ENCODE results near the gene SHROOM4.

The SHROOM4 gene

GRCh38 chrX:50711907-50712306, 102.1 kb downstream of the SHROOM4 start:
- DNase-seq (ENCODE audit: low read depth, low spot score), result no peak

GRCh38 chrX:50707955-50708699, 105.9 kb downstream of the SHROOM4 start:
- no peak for DNase-seq (ENCODE audit: low read depth, low spot score)

DNA sequence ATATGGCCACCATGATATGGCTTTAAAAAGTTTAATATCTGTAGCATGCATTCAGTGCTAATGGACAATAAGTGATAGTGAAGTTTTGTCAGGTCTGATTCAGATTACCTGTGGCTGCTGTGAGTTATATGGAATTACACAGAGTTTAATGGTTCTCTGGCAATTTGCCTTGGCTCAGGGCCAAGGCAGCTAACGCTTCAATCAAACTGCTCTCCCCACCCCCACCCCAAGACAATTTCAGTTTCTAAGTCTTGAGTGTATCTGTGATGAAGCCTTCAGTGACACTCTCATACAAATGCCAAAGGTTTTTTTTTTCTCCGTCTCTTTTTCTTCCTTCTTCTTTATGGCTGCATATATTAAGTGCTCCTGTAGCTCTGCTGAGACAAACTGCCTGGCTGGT, 106.6 kb downstream of the SHROOM4 start:
- DNase-seq (ENCODE audit: low read depth, low spot score), result no peak

- DNase-seq (ENCODE audit: low read depth, low spot score), result no peak
Observed at GRCh38 chrX:50705042-50705441, 109.0 kb downstream of the SHROOM4 start.

GRCh38 chrX:50704360-50704759, 109.6 kb downstream of the SHROOM4 start:
- DNase-seq (ENCODE audit: low read depth, low spot score), result no peak

- no peak for DNase-seq (ENCODE audit: low read depth, low spot score)
Observed at GRCh38 chrX:50700921-50701320, 113.1 kb downstream of the SHROOM4 start.

DNA sequence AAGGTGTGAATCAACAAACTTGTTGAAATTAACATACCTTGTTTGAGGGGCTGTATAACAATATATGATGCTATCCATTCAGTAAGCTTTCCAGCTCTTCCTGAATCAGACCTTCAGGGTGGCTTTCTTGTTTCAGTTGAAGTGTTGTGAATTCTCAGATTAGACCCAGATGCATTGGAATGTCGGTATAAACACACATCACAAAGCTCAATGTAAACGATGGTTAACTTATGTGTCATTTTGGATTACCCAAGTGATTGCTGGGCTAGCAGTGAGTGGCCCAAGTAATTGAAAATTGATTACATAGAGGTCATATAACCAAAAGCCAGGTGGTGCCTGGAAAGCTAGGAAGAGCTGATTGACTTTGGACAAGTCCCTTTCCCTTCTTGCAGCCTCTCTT, 115.0 kb downstream of the SHROOM4 start:
- no peak for DNase-seq (ENCODE audit: low read depth, low spot score)

DNA sequence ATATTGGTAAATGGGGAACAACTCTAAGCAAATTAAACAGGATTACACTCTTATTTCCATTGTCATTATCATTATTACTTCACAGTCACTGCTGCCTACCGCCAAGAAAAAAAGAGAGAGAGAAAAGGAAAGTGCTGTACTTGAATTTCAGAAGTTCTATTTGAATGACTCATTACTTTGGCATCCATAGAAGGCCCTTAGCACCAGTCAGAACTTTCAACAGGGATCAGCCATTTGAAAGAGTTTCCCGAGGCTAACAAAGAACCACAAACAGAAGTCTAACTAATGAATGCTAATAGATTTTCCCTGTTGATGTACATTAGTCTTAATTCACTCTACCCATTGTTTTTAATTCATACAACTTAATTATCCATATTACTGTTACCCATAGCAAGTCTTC, 116.3 kb downstream of the SHROOM4 start:
- no peak for DNase-seq (ENCODE audit: low read depth, low spot score)

GRCh38 chrX:50691820-50692219, 122.2 kb downstream of the SHROOM4 start:
- no peak for DNase-seq (ENCODE audit: low read depth, low spot score)

- DNase-seq (ENCODE audit: low read depth, low spot score), result no peak
Observed at GRCh38 chrX:50684871-50685270, 129.1 kb downstream of the SHROOM4 start.

GRCh38 chrX:50680990-50681389, 133.0 kb downstream of the SHROOM4 start:
- no peak for DNase-seq (ENCODE audit: low read depth, low spot score)

DNA sequence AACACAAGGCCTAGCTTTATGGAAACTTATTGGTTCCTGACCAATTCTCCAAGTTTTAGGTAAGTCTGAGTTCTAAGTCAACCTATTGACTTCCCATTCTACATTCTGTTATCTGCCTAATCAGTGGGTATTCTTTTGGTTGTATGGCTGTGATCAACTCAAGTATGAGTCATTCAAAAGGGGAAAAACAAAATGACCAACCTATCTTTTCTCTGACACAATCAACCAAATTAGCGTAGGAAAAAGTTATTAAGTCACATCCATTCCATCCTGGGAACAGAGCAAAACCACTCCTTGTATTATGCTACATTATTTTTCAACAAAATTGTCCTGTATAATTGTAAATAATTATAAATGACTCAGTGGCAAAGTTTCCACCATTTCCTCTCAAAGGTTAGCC, 136.2 kb downstream of the SHROOM4 start:
- no peak for DNase-seq (ENCODE audit: low read depth, low spot score)

DNA sequence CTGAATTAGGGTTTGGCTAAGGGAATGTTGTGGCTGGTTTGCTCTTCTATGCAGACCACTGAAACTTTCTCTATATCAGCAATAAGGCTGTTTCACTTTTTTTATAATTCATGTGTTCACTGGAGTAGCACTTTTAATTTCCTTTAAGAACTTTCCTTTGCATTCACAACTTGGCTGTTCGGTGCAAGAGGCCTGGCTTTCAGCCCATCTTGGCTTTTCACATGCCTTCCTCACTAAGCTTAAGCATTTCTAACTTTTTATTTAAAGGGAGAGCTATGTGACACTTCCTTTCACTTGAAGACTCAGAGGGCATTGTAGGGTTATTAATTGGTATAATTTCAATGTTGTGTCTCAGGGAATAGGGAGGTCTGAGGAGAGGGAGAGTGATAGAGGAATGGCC, 142.3 kb downstream of the SHROOM4 start:
- no peak for DNase-seq (ENCODE audit: low read depth, low spot score)

GRCh38 chrX:50668860-50669259, 145.1 kb downstream of the SHROOM4 start:
- DNase-seq (ENCODE audit: low read depth, low spot score), result no peak

DNA sequence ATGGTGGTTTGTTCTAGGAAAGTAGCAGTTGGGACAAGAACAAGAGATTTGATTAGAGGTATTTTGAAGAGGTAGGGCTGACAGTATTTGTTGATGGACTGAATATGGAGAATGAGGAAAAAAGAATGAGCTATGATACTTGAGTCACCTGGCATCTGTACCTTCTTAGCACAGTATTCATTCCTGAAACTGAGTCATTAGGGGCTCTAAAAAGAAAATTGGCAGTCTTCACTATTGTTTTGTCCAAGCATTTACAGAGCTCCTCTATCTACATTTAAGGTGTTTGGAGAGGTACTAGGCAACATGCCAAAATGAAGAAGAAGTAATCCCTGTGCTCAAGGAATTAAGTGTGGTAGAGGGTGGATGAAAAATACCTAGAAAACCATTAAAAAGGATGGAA, 165.8 kb downstream of the SHROOM4 start:
- no peak for DNase-seq (ENCODE audit: low read depth, low spot score)

- no peak for DNase-seq (ENCODE audit: low read depth, low spot score)
Observed at GRCh38 chrX:50644496-50644895, 169.5 kb downstream of the SHROOM4 start.

GRCh38 chrX:50643525-50644137, 170.4 kb downstream of the SHROOM4 start:
- DNase-seq (ENCODE audit: low read depth, low spot score), result no peak

- DNase-seq (ENCODE audit: low read depth, low spot score), result no peak
Observed at GRCh38 chrX:50638123-50638522, 175.9 kb downstream of the SHROOM4 start.

GRCh38 chrX:50635817-50636365, 178.1 kb downstream of the SHROOM4 start:
- no peak for DNase-seq (ENCODE audit: low read depth, low spot score)

GRCh38 chrX:50635162-50635561, 178.8 kb downstream of the SHROOM4 start:
- DNase-seq (ENCODE audit: low read depth, low spot score), result no peak

DNA sequence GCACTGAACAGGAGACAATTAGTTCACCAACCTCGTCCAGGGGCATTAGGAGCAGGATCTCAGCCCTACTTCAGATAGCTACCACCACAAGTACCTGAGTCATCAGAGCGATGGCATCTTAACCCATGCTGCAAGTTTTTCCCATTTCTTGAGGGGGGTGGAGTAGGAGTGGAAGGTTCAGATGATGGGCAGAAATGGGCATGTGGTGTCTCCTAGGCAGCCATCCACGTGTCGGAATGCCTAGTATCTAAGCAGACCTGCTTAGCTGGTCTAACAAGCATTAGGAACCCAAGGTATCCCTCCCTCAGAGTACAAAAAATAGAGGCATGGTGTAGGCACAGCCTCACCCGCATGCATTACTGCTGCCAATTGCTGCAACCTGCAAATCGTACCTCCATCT, 184.2 kb downstream of the SHROOM4 start:
- DNase-seq (ENCODE audit: low read depth, low spot score), result no peak

DNA sequence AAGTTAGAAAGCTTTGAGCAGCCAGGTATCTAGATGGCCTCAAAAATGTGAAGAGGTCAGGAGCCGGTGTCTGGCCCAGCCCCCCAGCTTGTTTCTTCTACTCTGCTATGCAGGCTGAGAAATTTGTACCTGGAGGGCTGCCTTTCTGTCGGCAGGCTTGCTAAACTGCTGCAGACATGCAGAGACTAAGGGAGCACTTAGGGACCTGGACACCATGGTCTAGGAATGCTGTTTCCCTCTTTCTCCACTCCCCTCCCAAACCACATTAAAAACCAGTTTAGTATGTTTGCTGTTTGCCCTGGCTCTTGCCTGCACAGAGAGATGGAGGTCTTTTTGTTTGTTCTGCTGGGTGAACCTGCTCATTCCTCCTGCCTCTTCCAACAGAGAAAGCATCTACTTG, 186.3 kb downstream of the SHROOM4 start:
- no peak for DNase-seq (ENCODE audit: low read depth, low spot score)

DNA sequence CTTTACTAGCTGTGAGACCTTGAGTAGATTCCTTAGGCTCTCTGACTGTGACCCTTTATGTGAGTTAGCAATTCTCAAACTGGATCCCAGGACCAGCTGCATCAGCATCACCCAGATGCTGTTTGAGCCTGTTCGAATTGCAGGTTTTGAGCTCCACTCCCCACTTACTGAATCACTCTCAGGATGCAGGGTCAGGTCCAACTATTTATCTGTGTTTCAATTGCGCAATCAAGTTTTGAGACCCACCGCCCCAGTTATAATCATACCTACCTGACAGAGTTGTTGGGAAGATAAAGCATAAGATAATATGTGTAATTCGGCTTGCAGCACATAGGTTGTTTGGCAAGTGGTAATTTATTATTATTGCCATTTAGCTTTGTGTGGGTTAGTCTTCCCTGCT, 187.6 kb downstream of the SHROOM4 start:
- DNase-seq (ENCODE audit: low read depth, low spot score), result no peak
